Right lobe of liver (tissue), 4 donors: ENCODE data around the gene TGFB2.

Experiments
- CTCF ChIP-seq, 4 donors: fragments of 200-600 bp in 3 of 4; fragments of 450-650 bp in 1 of 4; IDR thresholded peaks; one replicate each; pipeline versions ENCODE4 v1.5.1 to v1.8.0; 2016 to 2022; ENCODE audit warnings: antibody characterized with exemption in 4 of 4, mild to moderate bottlenecking in 2 of 4
- POLR2A ChIP-seq: fragments of 450-650 bp; IDR thresholded peaks from one replicate; pipeline ENCODE4 v1.6.1; 2017; ENCODE audit warnings: antibody characterized with exemption, mild to moderate bottlenecking
- donor health status: DM: no; HTN: no; CAD: no.
- donor health status: DM: no; HTN: no; CAD: no.
- donor health status: DM: no; HTN: yes; CAD: no.

- TF ChIP-seq POLR2A (no peak), CTCF (IDR thresholded peaks at IDR 0.05) (no peak)
These were observed 19.0 kb downstream of the TGFB2 start for GRCh38 chr1:218364028-218364710.
